IMR-90 (cell line): ENCODE data around the gene STIL. TPM values are rescaled to one million over a fixed set of nuclear protein-coding genes. Genes with fewer than 3 reads are reported as not detected.

ENCODE experiments used
- ATAC-seq: fragments of 200-7000 bp; cut with Tn5 transposase; 2 replicates; pipeline ENCODE4 v1.9.1; 2020; ENCODE audit warnings: low read depth, mild to moderate bottlenecking, moderate library complexity
- BruUV-seq: library from RNA; stranded (reverse); fragments of 400-500 nt; replicated peaks from 2 replicates; lab custom pipeline; 2021; lab: Mats Ljungman, UMichigan
- CTCF ChIA-PET: fragments of 300-600 bp; formaldehyde crosslinking; extraction: SDS; loops from one replicate; lab custom pipeline; 2021; ENCODE audit warnings: antibody characterized with exemption; lab: Yijun Ruan, JAX
- POLR2A ChIA-PET: fragments of 300-600 bp; sonication (Branson Sonifier 250); formaldehyde crosslinking; loops from one replicate; lab custom pipeline; 2022; ENCODE audit warnings: antibody characterized with exemption; ENCODE audit not compliant: unreplicated experiment; lab: Charles Lee
- DNase-seq: peaks from one replicate; pipeline ENCODE4 v3.0.0; 2013
- H2AFZ ChIP-seq: replicated peaks from 2 replicates; pipeline ENCODE3; 2013; ENCODE audit warnings: low read length, mild to moderate bottlenecking; ENCODE audit not compliant: poor library complexity
- H2AK5ac ChIP-seq: 2 replicates; pipeline ENCODE4 v1.6.1; 2013; ENCODE audit warnings: low read depth, low read length, inconsistent platforms
- H2AK9ac ChIP-seq: replicated peaks from 2 replicates; pipeline ENCODE3; 2013; ENCODE audit warnings: mild to moderate bottlenecking, low read depth, low read length, moderate library complexity; ENCODE audit not compliant: poor library complexity
- H2BK120ac ChIP-seq: 2 replicates; pipeline ENCODE4 v1.6.1; 2013; ENCODE audit warnings: low read depth, low read length, inconsistent platforms
- H2BK15ac ChIP-seq: 3 replicates; pipeline ENCODE4 v1.6.1; 2013; ENCODE audit warnings: low read depth, low read length, inconsistent platforms
- H2BK20ac ChIP-seq: 2 replicates; pipeline ENCODE4 v1.6.1; 2013; ENCODE audit warnings: low read depth, mild to moderate bottlenecking, inconsistent platforms, low read length, moderate library complexity
- H2BK5ac ChIP-seq: 2 replicates; pipeline ENCODE4 v1.6.1; 2013; ENCODE audit warnings: mild to moderate bottlenecking, low read depth, low read length, inconsistent platforms; ENCODE audit not compliant: poor library complexity, severe bottlenecking
- H3K14ac ChIP-seq: replicated peaks from 2 replicates; pipeline ENCODE4 v1.6.1; 2013; ENCODE audit warnings: low read depth, low read length, inconsistent platforms
- H3K18ac ChIP-seq: 2 replicates; pipeline ENCODE4 v1.6.1; 2013; ENCODE audit warnings: low read depth, low read length, control low read depth
- H3K23ac ChIP-seq: 2 replicates; pipeline ENCODE4 v1.6.1; 2013; ENCODE audit warnings: low read depth, low read length, inconsistent platforms
- H3K27ac ChIP-seq: 2 replicates; pipeline ENCODE4 v1.5.1; 2013; ENCODE audit warnings: mild to moderate bottlenecking, control low read depth, low read length; ENCODE audit not compliant: insufficient read depth
- H3K27me3 ChIP-seq: 2 replicates; pipeline ENCODE4 v1.6.1; 2013; ENCODE audit warnings: low read length; ENCODE audit not compliant: control insufficient read depth, insufficient read depth
- H3K36me3 ChIP-seq: 2 replicates; pipeline ENCODE4 v1.6.1; 2013; ENCODE audit warnings: low read length, mixed read lengths; ENCODE audit not compliant: control insufficient read depth, insufficient read depth
- H3K4ac ChIP-seq: 2 replicates; pipeline ENCODE4 v1.6.1; 2013; ENCODE audit warnings: low read depth, low read length, inconsistent platforms
- H3K4me1 ChIP-seq: 2 replicates; pipeline ENCODE4 v1.6.1; 2013; ENCODE audit warnings: low read length, mixed read lengths; ENCODE audit not compliant: control insufficient read depth, insufficient read depth
- H3K4me2 ChIP-seq: 2 replicates; pipeline ENCODE4 v1.6.1; 2013; ENCODE audit warnings: low read depth, mild to moderate bottlenecking, control low read depth, low read length, moderate library complexity
- H3K4me3 ChIP-seq: 2 replicates; pipeline ENCODE4 v1.5.1; 2013; ENCODE audit warnings: low read depth, mild to moderate bottlenecking, control low read depth, low read length, moderate library complexity; ENCODE audit not compliant: insufficient read depth
- H3K56ac ChIP-seq: 2 replicates; pipeline ENCODE4 v1.6.1; 2013; ENCODE audit warnings: low read length, inconsistent platforms; ENCODE audit not compliant: insufficient read depth; ENCODE audit errors: extremely low read depth
- H3K79me1 ChIP-seq, 2 experiments: 2 replicates each; pipeline ENCODE4 v1.6.1; 2013; ENCODE audit warnings: low read length in 2 of 2, inconsistent platforms in 1 of 2, low read depth in 1 of 2
- H3K9ac ChIP-seq: 2 replicates; pipeline ENCODE4 v1.6.1; 2013; ENCODE audit warnings: low read depth, low read length, control low read depth
- H3K9me1 ChIP-seq: 2 replicates; pipeline ENCODE4 v1.6.1; 2013; ENCODE audit warnings: low read length, inconsistent platforms; ENCODE audit not compliant: insufficient read depth
- H3K9me3 ChIP-seq: 2 replicates; pipeline ENCODE4 v1.6.1; 2013; ENCODE audit warnings: low read length; ENCODE audit not compliant: control insufficient read depth, insufficient read depth
- H4K20me1 ChIP-seq: 2 replicates; pipeline ENCODE4 v1.6.1; 2013; ENCODE audit warnings: low read length, inconsistent platforms; ENCODE audit not compliant: insufficient read depth
- H4K5ac ChIP-seq: 2 replicates; pipeline ENCODE4 v1.6.1; 2013; ENCODE audit warnings: mild to moderate bottlenecking, low read depth, low read length, control low read depth
- H4K8ac ChIP-seq, 2 experiments: 2 replicates each; pipeline ENCODE4 v1.6.1; 2013; ENCODE audit warnings: low read depth in 2 of 2, low read length in 2 of 2, control low read depth in 1 of 2, inconsistent platforms in 1 of 2
- H4K91ac ChIP-seq: 2 replicates; pipeline ENCODE4 v1.6.1; 2013; ENCODE audit warnings: low read depth, low read length, inconsistent platforms; ENCODE audit not compliant: insufficient read depth
- CEBPB ChIP-seq: IDR thresholded peaks from 2 replicates; pipeline ENCODE4 v1.6.1; 2012; ENCODE audit warnings: low read depth, low read length, improper control_type of control experiment
- CHD1 ChIP-seq: IDR thresholded peaks from 2 replicates; pipeline ENCODE4 v1.6.1; 2012; ENCODE audit warnings: low read depth, low read length, improper control_type of control experiment
- FOS ChIP-seq: fragments of 150-350 bp; IDR thresholded peaks from 2 replicates; pipeline ENCODE4 v1.6.1; 2016; ENCODE audit warnings: low read depth, low read length
- MAFK ChIP-seq: IDR thresholded peaks from 2 replicates; pipeline ENCODE4 v1.6.1; 2012; ENCODE audit warnings: low read depth, low read length, improper control_type of control experiment
- MAZ ChIP-seq: IDR thresholded peaks from 2 replicates; pipeline ENCODE4 v1.6.1; 2012; ENCODE audit warnings: low read depth, mild to moderate bottlenecking, low read length, improper control_type of control experiment, moderate library complexity, borderline replicate concordance
- NFE2L2 ChIP-seq: fragments of 150-350 bp; IDR thresholded peaks from 2 replicates; pipeline ENCODE4 v1.6.1; 2016; ENCODE audit warnings: low read depth, mild to moderate bottlenecking, low read length
- POLR2A ChIP-seq: IDR thresholded peaks from 2 replicates; pipeline ENCODE4 v1.6.1; 2012; ENCODE audit warnings: mild to moderate bottlenecking, low read depth, low read length
- RAD21 ChIP-seq: IDR thresholded peaks from 2 replicates; pipeline ENCODE4 v1.6.1; 2012; ENCODE audit warnings: low read length, improper control_type of control experiment
- RCOR1 ChIP-seq: IDR thresholded peaks from 2 replicates; pipeline ENCODE4 v1.6.1; 2012; ENCODE audit warnings: mild to moderate bottlenecking, low read length, improper control_type of control experiment; ENCODE audit not compliant: insufficient replicate concordance
- RFX5 ChIP-seq: IDR thresholded peaks from 2 replicates; pipeline ENCODE4 v1.8.0; 2012; ENCODE audit warnings: low read depth, mild to moderate bottlenecking, low read length, moderate library complexity
- SMC3 ChIP-seq: fragments of 150-350 bp; IDR thresholded peaks from 2 replicates; pipeline ENCODE4 v1.6.1; 2016; ENCODE audit warnings: low read depth, mild to moderate bottlenecking, antibody characterized with exemption, low read length, moderate library complexity
- WGBS, 2 experiments: methylation state at CpG; one replicate each; pipeline versions ENCODE4 v1.1.5 to v1.1.7; 2013; ENCODE audit warnings: missing lambda C conversion rate in 2 of 2; ENCODE audit not compliant: insufficient read length in 1 of 2; ENCODE audit errors: extremely low coverage in 2 of 2; 5-methylcytosine and 5-hydroxymethylcytosine counted together
- dilution Hi-C: fragments of 300-500 bp; cut with HindIII; formaldehyde crosslinking; loops from one replicate; pipeline ENCODE4 v1.14.3; 2018; ENCODE audit warnings: low sequenced_read_pairs; ENCODE audit not compliant: unreplicated experiment
- in situ Hi-C: fragments of 300-500 bp; cut with MboI; formaldehyde crosslinking; loops from 3 replicates; pipeline ENCODE4 v1.14.3; 2019; ENCODE audit warnings: low sequenced_read_pairs, inconsistent platforms, mixed read lengths
- intact Hi-C: fragments of 100-400 bp; cut with micrococcal nuclease; formaldehyde crosslinking; loops from 2 replicates; pipeline ENCODE4 v1.10.0; 2022
- polyA plus RNA-seq, 3 experiments: library from polyadenylated mRNA; depleted of rRNA; stranded (reverse); fragments of >200 nt; gene quantifications; 2 replicates each; pipeline ENCODE4 v1.2.3, GENCODE V29; 2012; ENCODE audit warnings: low replicate concordance in 1 of 3
- total RNA-seq: library from RNA; depleted of rRNA; stranded (reverse); fragments of >200 nt; gene quantifications from 2 replicates; pipeline ENCODE4 v1.2.3, GENCODE V29; 2012
- TF ChIP-seq, protein P1 (sequence below): fragments of 150-350 bp; IDR thresholded peaks from 2 replicates; pipeline ENCODE4 v1.6.1; 2017; ENCODE audit warnings: mild to moderate bottlenecking, antibody characterized with exemption, low read length, low read depth
- TF ChIP-seq, protein P2 (sequence below): fragments of 150-350 bp; IDR thresholded peaks from 2 replicates; pipeline ENCODE4 v1.6.1; 2016; ENCODE audit warnings: low read depth, mild to moderate bottlenecking, low read length, moderate library complexity, borderline replicate concordance
- TF ChIP-seq, protein P3 (sequence below): conservative IDR thresholded peaks from 2 replicates; pipeline ENCODE4 v1.5.1; 2012; ENCODE audit warnings: mild to moderate bottlenecking, low read depth, low read length, improper control_type of control experiment

The STIL gene
- total and polyA plus RNA-seq, 2 of the 4 experiments (the other 2 are of a cell fraction): 6.8 to 17.2 TPM

DNA sequence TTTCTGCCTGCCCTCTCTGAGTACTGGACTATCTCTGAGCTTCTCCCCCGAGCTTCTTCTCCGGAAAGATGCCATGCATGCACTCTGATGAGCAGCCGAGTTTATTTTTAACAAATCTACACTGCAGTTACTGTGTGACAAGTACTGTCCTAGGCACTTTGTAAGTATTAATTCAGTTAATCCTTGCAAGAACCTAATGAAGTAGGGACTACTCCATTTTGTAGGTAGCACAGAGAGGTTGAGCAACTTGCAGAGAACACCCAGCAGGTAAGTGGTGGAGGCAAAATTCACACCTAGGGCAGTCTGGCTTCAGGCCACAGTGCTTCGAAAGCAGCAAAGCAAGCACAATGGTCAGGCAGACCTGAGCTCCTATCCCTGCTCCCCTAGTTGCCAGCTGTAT, 78.1 kb downstream of the STIL start:
- H2BK120ac ChIP-seq: no peak overlapping the region
- no peak overlapping the region for H4K5ac ChIP-seq
- WGBS, 2 experiments: 58% methylated on average over 2 of the region's 4 CpGs; no CpG with 5 or more reads in 1 of the 2 experiments
- no peak overlapping the region for H2AK9ac ChIP-seq
- H3K9ac ChIP-seq: no peak overlapping the region
- H3K79me1 ChIP-seq: no peaks in the 10 kb centered on the region
- H2AFZ ChIP-seq: no peak overlapping the region
- H4K91ac ChIP-seq: no peak overlapping the region
- TF ChIP-seq, protein P1, sequence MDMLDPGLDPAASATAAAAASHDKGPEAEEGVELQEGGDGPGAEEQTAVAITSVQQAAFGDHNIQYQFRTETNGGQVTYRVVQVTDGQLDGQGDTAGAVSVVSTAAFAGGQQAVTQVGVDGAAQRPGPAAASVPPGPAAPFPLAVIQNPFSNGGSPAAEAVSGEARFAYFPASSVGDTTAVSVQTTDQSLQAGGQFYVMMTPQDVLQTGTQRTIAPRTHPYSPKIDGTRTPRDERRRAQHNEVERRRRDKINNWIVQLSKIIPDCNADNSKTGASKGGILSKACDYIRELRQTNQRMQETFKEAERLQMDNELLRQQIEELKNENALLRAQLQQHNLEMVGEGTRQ: no peak
- TF ChIP-seq FOS (no peak), RFX5 (no peak), MAZ (no peak), RAD21 (no peak), POLR2A (no peak), MAFK (no peak), SMC3 (no peak), NFE2L2 (no peak), CHD1 (no peak), RCOR1 (no peak), CEBPB (no peak)
- TF ChIP-seq, protein P2, sequence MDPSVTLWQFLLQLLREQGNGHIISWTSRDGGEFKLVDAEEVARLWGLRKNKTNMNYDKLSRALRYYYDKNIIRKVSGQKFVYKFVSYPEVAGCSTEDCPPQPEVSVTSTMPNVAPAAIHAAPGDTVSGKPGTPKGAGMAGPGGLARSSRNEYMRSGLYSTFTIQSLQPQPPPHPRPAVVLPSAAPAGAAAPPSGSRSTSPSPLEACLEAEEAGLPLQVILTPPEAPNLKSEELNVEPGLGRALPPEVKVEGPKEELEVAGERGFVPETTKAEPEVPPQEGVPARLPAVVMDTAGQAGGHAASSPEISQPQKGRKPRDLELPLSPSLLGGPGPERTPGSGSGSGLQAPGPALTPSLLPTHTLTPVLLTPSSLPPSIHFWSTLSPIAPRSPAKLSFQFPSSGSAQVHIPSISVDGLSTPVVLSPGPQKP: no peak
- TF ChIP-seq, protein P3, sequence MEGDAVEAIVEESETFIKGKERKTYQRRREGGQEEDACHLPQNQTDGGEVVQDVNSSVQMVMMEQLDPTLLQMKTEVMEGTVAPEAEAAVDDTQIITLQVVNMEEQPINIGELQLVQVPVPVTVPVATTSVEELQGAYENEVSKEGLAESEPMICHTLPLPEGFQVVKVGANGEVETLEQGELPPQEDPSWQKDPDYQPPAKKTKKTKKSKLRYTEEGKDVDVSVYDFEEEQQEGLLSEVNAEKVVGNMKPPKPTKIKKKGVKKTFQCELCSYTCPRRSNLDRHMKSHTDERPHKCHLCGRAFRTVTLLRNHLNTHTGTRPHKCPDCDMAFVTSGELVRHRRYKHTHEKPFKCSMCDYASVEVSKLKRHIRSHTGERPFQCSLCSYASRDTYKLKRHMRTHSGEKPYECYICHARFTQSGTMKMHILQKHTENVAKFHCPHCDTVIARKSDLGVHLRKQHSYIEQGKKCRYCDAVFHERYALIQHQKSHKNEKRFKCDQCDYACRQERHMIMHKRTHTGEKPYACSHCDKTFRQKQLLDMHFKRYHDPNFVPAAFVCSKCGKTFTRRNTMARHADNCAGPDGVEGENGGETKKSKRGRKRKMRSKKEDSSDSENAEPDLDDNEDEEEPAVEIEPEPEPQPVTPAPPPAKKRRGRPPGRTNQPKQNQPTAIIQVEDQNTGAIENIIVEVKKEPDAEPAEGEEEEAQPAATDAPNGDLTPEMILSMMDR: no peak
- H2BK15ac ChIP-seq: no peak overlapping the region
- no peak for ATAC-seq
- no peak overlapping the region for H2BK20ac ChIP-seq
- no peak overlapping the region for H3K18ac ChIP-seq
- H4K8ac ChIP-seq: no peak overlapping the region
- intact Hi-C loops: no loop called here
- no peak overlapping the region for H2AK5ac ChIP-seq
- no peaks in the 10 kb centered on the region for H3K9me1 ChIP-seq
- H3K4me3 ChIP-seq: no peak overlapping the region
- H3K4me2 ChIP-seq: no peak overlapping the region
- H2BK5ac ChIP-seq: no peak overlapping the region
- no peak overlapping the region for H3K27ac ChIP-seq
- H3K56ac ChIP-seq: no peak overlapping the region
- dilution Hi-C loops: no loop called here
- BruUV-seq: no TSS peak
- in situ Hi-C loops: no loop called here
- peaks cover 3% of the 10 kb centered on the region; the same call in 1 of the 2 replicates for H3K4me1 ChIP-seq
- no peak overlapping the region for H3K23ac ChIP-seq
- H3K36me3 ChIP-seq: no peaks in the 10 kb centered on the region
- peaks cover 7% of the 10 kb centered on the region; the same call in 1 of the 2 replicates for H4K20me1 ChIP-seq
- H3K14ac ChIP-seq: no peak overlapping the region
- no peak for DNase-seq
- ChIA-PET POLR2A (no interaction called here), CTCF (no interaction called here)
- H3K27me3 ChIP-seq: peaks cover 69% of the 10 kb centered on the region
- H3K4ac ChIP-seq: no peak overlapping the region
- peaks cover 6% of the 10 kb centered on the region; the same call in 1 of the 2 replicates for H3K9me3 ChIP-seq
